ENCODE measurements around the gene RTN1. TPM values are rescaled to one million over a fixed set of nuclear protein-coding genes. Genes with fewer than 3 reads are reported as not detected.

The RTN1 gene
- polyA plus RNA-seq, 1 experiment: 0.36 TPM

DNA sequence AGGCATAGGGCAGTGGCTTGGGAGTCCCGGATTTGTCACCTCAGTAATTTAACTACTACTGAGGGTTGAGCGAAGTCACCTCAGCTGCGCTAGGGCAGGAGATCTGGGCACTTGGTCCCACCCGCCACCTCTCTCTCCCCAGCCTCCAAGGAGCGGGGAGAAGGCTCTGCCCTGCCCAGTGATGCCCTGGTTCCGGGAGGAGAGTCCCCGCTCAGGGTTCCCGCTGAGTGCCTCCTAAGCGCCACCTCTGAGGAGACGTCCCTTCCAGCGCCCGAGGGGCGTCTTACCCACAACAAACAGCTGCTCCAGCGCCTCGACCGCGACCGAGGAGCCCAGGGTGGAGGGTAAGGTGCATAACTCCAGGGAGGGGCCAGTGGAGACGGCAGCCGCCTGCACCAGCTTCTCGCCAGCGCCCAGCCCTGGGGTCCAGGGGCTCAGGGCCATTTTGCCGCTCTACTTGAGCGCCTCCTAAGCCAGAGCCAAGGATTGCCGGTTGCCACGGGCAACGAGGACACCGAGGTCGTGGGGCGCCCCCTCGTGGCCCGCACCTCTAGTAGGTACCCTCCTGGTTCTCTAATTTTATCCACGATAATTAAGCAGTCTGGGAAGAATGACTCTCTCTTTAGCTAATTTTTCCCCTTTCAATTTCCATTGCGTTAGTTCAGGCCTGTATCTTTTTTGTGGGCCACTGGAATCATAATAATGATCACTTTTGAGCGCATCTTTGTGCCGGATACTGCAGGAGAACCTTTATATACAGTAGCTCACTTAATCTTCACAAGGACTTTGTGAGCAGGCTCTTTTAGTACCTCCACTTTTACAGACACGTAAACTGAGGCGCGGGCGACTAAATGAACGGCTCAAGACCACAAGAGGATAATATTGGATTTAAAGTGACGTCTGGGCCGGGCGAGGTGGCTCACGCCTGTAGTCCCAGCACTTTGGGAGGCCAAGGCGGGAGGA, 294.0 kb downstream of the RTN1 start, which contains the start of gene CCDC175:
Gene CCDC175 (minus strand): TSS at position 481 of the 963 bp plus-strand sequence. CDS start 37 bp downstream, at position 444.
- Histone ChIP-seq H3K27me3 (ENCODE audit: control insufficient read depth, insufficient read depth, low read length) (peaks cover 2% of the 10 kb centered on the region; the same call in 1 of the 2 replicates), H3K4me3 (ENCODE audit: low read depth, low read length) (peak within 1 kb of the TSS; percentile 18), H3K36me3 (ENCODE audit: control insufficient read depth, insufficient read depth, low read length) (no peaks in the 10 kb centered on the region)
- TF ChIP-seq, protein P1, sequence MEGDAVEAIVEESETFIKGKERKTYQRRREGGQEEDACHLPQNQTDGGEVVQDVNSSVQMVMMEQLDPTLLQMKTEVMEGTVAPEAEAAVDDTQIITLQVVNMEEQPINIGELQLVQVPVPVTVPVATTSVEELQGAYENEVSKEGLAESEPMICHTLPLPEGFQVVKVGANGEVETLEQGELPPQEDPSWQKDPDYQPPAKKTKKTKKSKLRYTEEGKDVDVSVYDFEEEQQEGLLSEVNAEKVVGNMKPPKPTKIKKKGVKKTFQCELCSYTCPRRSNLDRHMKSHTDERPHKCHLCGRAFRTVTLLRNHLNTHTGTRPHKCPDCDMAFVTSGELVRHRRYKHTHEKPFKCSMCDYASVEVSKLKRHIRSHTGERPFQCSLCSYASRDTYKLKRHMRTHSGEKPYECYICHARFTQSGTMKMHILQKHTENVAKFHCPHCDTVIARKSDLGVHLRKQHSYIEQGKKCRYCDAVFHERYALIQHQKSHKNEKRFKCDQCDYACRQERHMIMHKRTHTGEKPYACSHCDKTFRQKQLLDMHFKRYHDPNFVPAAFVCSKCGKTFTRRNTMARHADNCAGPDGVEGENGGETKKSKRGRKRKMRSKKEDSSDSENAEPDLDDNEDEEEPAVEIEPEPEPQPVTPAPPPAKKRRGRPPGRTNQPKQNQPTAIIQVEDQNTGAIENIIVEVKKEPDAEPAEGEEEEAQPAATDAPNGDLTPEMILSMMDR (IDR thresholded peaks at IDR 0.05; ENCODE audit: insufficient read depth, low read depth, low read length): peak; percentile 74
- ChIA-PET CTCF (interaction anchor here (0.7 to 3.4 kb wide), 18 partner anchors 8 to 452 kb away, joined by 3 to 14 read pairs (median 4); no protein-coding TSS in a partner anchor), POLR2A (no interaction called here)
- DNase-seq (ENCODE audit: low read depth): no peak

DNA sequence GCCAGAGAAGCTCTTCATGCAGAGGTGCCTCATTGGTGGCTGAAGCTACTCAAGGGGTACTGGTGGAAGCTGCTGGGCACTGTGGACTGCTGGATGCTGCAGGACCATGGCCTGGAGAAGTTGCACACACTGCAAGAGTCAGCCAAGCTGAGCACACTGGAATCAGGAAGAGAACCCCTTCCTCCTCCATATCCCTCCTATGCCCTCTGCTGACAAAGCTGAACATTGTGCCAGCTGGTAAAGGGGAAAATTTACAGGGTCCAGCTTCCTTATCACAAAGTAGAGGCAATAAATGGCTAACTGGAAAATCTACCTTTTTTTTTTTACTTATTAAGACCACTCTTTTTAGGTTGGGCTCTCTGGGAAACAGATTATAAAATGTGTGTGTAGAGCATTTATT, 300.5 kb downstream of the RTN1 start:
- no peak for DNase-seq (ENCODE audit: low read depth)
- Histone ChIP-seq H3K36me3 (ENCODE audit: control insufficient read depth, insufficient read depth, low read length) (no peaks in the 10 kb centered on the region), H3K27me3 (ENCODE audit: control insufficient read depth, insufficient read depth, low read length) (no peaks in the 10 kb centered on the region), H3K4me3 (ENCODE audit: low read depth, low read length) (no peak overlapping the region)
- TF ChIP-seq, protein P1 (IDR thresholded peaks at IDR 0.05; ENCODE audit: insufficient read depth, low read depth, low read length): no peak
- CTCF ChIA-PET: interaction anchor here (0.6 to 1.5 kb wide), 5 partner anchors 14 to 1823 kb away, joined by 3 to 4 read pairs (median 3); no protein-coding TSS in a partner anchor
- POLR2A ChIA-PET: no interaction called here

DNA sequence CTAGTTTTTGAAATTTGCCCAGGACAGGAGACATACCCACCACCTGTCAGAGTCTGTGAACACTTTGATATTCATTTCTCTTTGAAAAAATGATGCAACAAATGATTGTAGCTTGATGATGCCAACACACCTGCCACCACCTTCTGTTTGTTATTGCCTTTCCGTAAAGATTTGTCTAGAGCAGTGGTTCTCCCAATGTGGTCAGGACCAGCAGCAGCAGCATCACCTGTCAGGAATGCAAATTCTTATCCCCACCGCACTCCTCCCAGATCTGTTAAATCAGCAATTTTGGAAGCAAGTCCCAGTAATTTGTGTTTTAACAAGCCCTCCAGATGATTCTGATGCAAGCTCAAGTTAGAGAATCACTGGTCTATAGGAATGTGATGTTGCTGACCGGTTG, 303.9 kb downstream of the RTN1 start:
- CTCF ChIA-PET: interaction anchor here (0.6 to 2.9 kb wide), 3 partner anchors 8 to 56 kb away, joined by 3 to 14 read pairs (median 3); partner anchors contain the start of gene CCDC175
- Histone ChIP-seq H3K27me3 (ENCODE audit: control insufficient read depth, insufficient read depth, low read length) (no peaks in the 10 kb centered on the region), H3K4me3 (ENCODE audit: low read depth, low read length) (no peak overlapping the region), H3K36me3 (ENCODE audit: control insufficient read depth, insufficient read depth, low read length) (no peaks in the 10 kb centered on the region)
- TF ChIP-seq, protein P1 (IDR thresholded peaks at IDR 0.05; ENCODE audit: insufficient read depth, low read depth, low read length): no peak
- DNase-seq (ENCODE audit: low read depth): no peak
- POLR2A ChIA-PET: no interaction called here

DNA sequence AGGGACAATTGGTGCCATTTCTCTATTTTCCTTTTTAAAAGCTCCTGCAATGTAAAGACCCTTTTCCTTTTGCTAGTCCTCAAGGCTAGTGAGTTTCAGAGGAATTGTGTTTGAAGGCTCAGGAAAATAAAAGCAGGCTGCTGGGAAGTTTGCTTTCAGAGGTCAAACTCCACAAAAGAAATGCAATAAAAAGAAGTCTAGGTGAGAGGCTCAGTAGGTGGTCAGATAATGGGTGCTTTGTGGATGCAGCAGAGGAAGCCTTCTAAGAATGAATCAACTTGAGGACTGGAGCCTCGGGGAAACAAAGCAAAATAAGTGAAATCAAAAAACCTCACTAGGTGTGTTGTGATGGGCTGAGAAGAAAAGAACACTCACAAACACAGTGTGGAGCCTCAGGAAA, 304.3 kb downstream of the RTN1 start:
- H3K4me3 ChIP-seq (ENCODE audit: low read depth, low read length): no peak overlapping the region
- DNase-seq (ENCODE audit: low read depth): no peak
- H3K36me3 ChIP-seq (ENCODE audit: control insufficient read depth, insufficient read depth, low read length): no peaks in the 10 kb centered on the region
- TF ChIP-seq, protein P1 (IDR thresholded peaks at IDR 0.05; ENCODE audit: insufficient read depth, low read depth, low read length): no peak
- ChIA-PET CTCF (interaction anchor here (0.6 to 2.9 kb wide), 2 partner anchors 11 to 55 kb away, joined by 3 to 14 read pairs; partner anchors contain the start of gene CCDC175), POLR2A (no interaction called here)
- H3K27me3 ChIP-seq (ENCODE audit: control insufficient read depth, insufficient read depth, low read length): no peaks in the 10 kb centered on the region

DNA sequence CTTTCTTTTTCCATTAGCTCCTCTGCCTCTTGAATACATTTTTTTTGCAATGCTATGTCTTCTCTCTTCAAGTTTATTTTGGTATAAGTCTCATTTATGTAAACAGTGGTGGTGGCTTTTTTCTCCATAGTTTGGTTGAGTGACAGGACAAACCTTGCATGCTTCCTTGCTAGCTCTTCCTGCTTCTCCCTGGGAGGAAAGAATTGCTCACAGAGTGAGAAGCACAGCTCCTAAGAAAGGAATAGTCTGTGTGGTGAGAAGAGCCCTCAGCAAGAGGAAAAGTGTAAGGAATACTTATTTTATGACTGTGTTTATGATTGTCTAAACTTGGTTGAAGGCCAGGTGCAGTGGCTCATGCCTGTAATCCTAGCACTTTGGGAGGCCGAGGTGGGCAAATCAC, 305.5 kb downstream of the RTN1 start:
- Histone ChIP-seq H3K36me3 (ENCODE audit: control insufficient read depth, insufficient read depth, low read length) (no peaks in the 10 kb centered on the region), H3K4me3 (ENCODE audit: low read depth, low read length) (no peak overlapping the region), H3K27me3 (ENCODE audit: control insufficient read depth, insufficient read depth, low read length) (no peaks in the 10 kb centered on the region)
- TF ChIP-seq, protein P1 (IDR thresholded peaks at IDR 0.05; ENCODE audit: insufficient read depth, low read depth, low read length): no peak
- POLR2A ChIA-PET: no interaction called here
- no peak for DNase-seq (ENCODE audit: low read depth)
- CTCF ChIA-PET: interaction anchor here (2.9 kb wide), 1 partner anchor 12 kb away, joined by 14 read pairs; the partner anchor contains the start of gene CCDC175
